H9 (cell line): ENCODE results near the gene WWC2. TPM values are rescaled to one million over a fixed set of nuclear protein-coding genes. Genes with fewer than 3 reads are reported as not detected.

ENCODE experiments used
- DNase-seq: peaks from one replicate; pipeline ENCODE4 v3.0.0-alpha.2; 2017
- H2AFZ ChIP-seq: one replicate; pipeline ENCODE4 v1.6.1; 2013; ENCODE audit warnings: mild to moderate bottlenecking, low read length, control low read depth, moderate library complexity
- H2AK5ac ChIP-seq: 2 replicates; pipeline ENCODE4 v1.6.1; 2013; ENCODE audit warnings: low read length, control low read depth, mixed read lengths; ENCODE audit not compliant: insufficient read length
- H2BK120ac ChIP-seq: one replicate; pipeline ENCODE4 v1.6.1; 2013; ENCODE audit warnings: low read depth, mild to moderate bottlenecking, low read length, control low read depth, inconsistent platforms; ENCODE audit not compliant: poor library complexity, severe bottlenecking
- H2BK12ac ChIP-seq: 2 replicates; pipeline ENCODE4 v1.6.1; 2013; ENCODE audit warnings: low read length, control low read depth, mixed read lengths, low read depth; ENCODE audit not compliant: insufficient read length
- H2BK15ac ChIP-seq: 2 replicates; pipeline ENCODE4 v1.6.1; 2013; ENCODE audit warnings: low read depth, low read length, control low read depth
- H2BK20ac ChIP-seq: one replicate; pipeline ENCODE4 v1.6.1; 2013; ENCODE audit warnings: low read depth, mild to moderate bottlenecking, low read length, control low read depth, inconsistent platforms; ENCODE audit not compliant: poor library complexity, severe bottlenecking
- H2BK5ac ChIP-seq: 2 replicates; pipeline ENCODE4 v1.6.1; 2013; ENCODE audit warnings: low read length, control low read depth, mixed read lengths; ENCODE audit not compliant: insufficient read length
- H3K14ac ChIP-seq: 2 replicates; pipeline ENCODE4 v1.6.1; 2013; ENCODE audit warnings: low read length, control low read depth; ENCODE audit not compliant: insufficient read depth
- H3K18ac ChIP-seq: 2 replicates; pipeline ENCODE4 v1.6.1; 2013; ENCODE audit warnings: low read depth, mild to moderate bottlenecking, mixed read lengths, low read length, control low read depth; ENCODE audit not compliant: insufficient read length
- H3K23ac ChIP-seq: 2 replicates; pipeline ENCODE4 v1.6.1; 2013; ENCODE audit warnings: low read length, control low read depth, mixed read lengths, low read depth; ENCODE audit not compliant: insufficient read length
- H3K23me2 ChIP-seq: 2 replicates; pipeline ENCODE4 v1.6.1; 2013; ENCODE audit warnings: low read depth, mild to moderate bottlenecking, mixed read lengths, low read length, control low read depth; ENCODE audit not compliant: insufficient read length, poor library complexity, severe bottlenecking
- H3K27ac ChIP-seq: 2 replicates; pipeline ENCODE4 v1.5.1; 2013; ENCODE audit warnings: low read length, control low read depth, mixed read lengths, low read depth; ENCODE audit not compliant: insufficient read length
- H3K27me3 ChIP-seq: 2 replicates; pipeline ENCODE4 v1.6.1; 2013; ENCODE audit warnings: low read length, control low read depth, inconsistent platforms; ENCODE audit not compliant: insufficient read depth
- H3K4ac ChIP-seq: 2 replicates; pipeline ENCODE4 v1.6.1; 2013; ENCODE audit warnings: low read depth, mild to moderate bottlenecking, control low read depth, inconsistent platforms, low read length, moderate library complexity
- H3K4me1 ChIP-seq: 2 replicates; pipeline ENCODE4 v1.6.1; 2013; ENCODE audit warnings: low read length, control low read depth, inconsistent platforms; ENCODE audit not compliant: insufficient read depth
- H3K4me2 ChIP-seq: 2 replicates; pipeline ENCODE4 v1.6.1; 2013; ENCODE audit warnings: low read length, control low read depth, mixed read lengths; ENCODE audit not compliant: insufficient read length, insufficient read depth
- H3K56ac ChIP-seq: 2 replicates; pipeline ENCODE4 v1.6.1; 2013; ENCODE audit warnings: low read depth, mild to moderate bottlenecking, mixed read lengths, low read length, control low read depth; ENCODE audit not compliant: insufficient read length
- H3K79me1 ChIP-seq: 2 replicates; pipeline ENCODE4 v1.6.1; 2013; ENCODE audit warnings: low read depth, mild to moderate bottlenecking, moderate library complexity, low read length, control low read depth, inconsistent platforms; ENCODE audit not compliant: insufficient read depth, poor library complexity, severe bottlenecking
- H3K79me2 ChIP-seq: 2 replicates; pipeline ENCODE4 v1.6.1; 2013; ENCODE audit warnings: low read length, control low read depth, inconsistent platforms; ENCODE audit not compliant: insufficient read depth
- H3K9ac ChIP-seq: 2 replicates; pipeline ENCODE4 v1.6.1; 2013; ENCODE audit warnings: low read length, control low read depth, mixed read lengths; ENCODE audit not compliant: insufficient read length; ENCODE audit errors: extremely low read depth
- H3K9me3 ChIP-seq: one replicate; pipeline ENCODE4 v1.6.1; 2013; ENCODE audit warnings: low read depth, low read length, inconsistent platforms; ENCODE audit not compliant: control insufficient read depth
- H3T11ph ChIP-seq: one replicate; pipeline ENCODE4 v1.6.1; 2013; ENCODE audit warnings: mild to moderate bottlenecking, low read length, control low read depth, inconsistent platforms
- H4K20me1 ChIP-seq: one replicate; pipeline ENCODE4 v1.6.1; 2013; ENCODE audit not compliant: control insufficient read depth, insufficient read length, insufficient read depth
- H4K5ac ChIP-seq: 2 replicates; pipeline ENCODE4 v1.6.1; 2013; ENCODE audit warnings: low read depth, mild to moderate bottlenecking, mixed read lengths, low read length, control low read depth; ENCODE audit not compliant: insufficient read length
- H4K8ac ChIP-seq: replicated peaks from 2 replicates; pipeline ENCODE4 v1.6.1; 2013; ENCODE audit warnings: low read length, control low read depth, mixed read lengths, low read depth; ENCODE audit not compliant: insufficient read length
- H4K91ac ChIP-seq: 2 replicates; pipeline ENCODE4 v1.6.1; 2013; ENCODE audit warnings: low read depth, mild to moderate bottlenecking, moderate library complexity, mixed read lengths, low read length, control low read depth; ENCODE audit not compliant: insufficient read length
- H3K27ac Mint-ChIP-seq, 3 experiments: 2 replicates in 2 of 3; 3 replicates in 1 of 3; pipeline ENCODE4 v1.8.0; 2020 to 2021; ENCODE audit warnings: mixed read lengths in 3 of 3, mild to moderate bottlenecking in 1 of 3, moderate library complexity in 1 of 3
- H3K27me3 Mint-ChIP-seq: 2 replicates; pipeline ENCODE4 v1.8.0; 2021; ENCODE audit warnings: low read depth, mild to moderate bottlenecking, moderate library complexity, mixed read lengths
- H3K36me3 Mint-ChIP-seq, 3 experiments: 2 replicates in 2 of 3; 3 replicates in 1 of 3; pipeline ENCODE4 v1.8.0; 2020 to 2021; ENCODE audit warnings: low read depth in 3 of 3, mixed read lengths in 3 of 3; ENCODE audit not compliant: insufficient read depth in 1 of 3
- H3K4me1 Mint-ChIP-seq, 2 experiments: 2 replicates each; pipeline ENCODE4 v1.8.0; 2020; ENCODE audit warnings: mixed read lengths in 2 of 2
- H3K4me3 Mint-ChIP-seq, 2 experiments: 2 replicates in 1 of 2; 3 replicates in 1 of 2; pipeline ENCODE4 v1.8.0; 2020 to 2021; ENCODE audit warnings: mild to moderate bottlenecking in 2 of 2, mixed read lengths in 2 of 2, moderate library complexity in 1 of 2
- H3K9me3 Mint-ChIP-seq, 2 experiments: 2 replicates in 1 of 2; 3 replicates in 1 of 2; pipeline ENCODE4 v1.8.0; 2020; ENCODE audit warnings: mild to moderate bottlenecking in 2 of 2, mixed read lengths in 2 of 2, moderate library complexity in 1 of 2
- WGBS: extraction: QIAGEN DNeasy Blood & Tissue Kit; methylation state at CpG from one replicate; pipeline ENCODE4 v1.1.7; 2013; ENCODE audit warnings: missing lambda C conversion rate, low lambda C conversion rate, mixed read lengths; ENCODE audit not compliant: insufficient read length; ENCODE audit errors: extremely low coverage; 5-methylcytosine and 5-hydroxymethylcytosine counted together
- total RNA-seq: library from RNA; stranded (reverse); gene quantifications from 2 replicates; pipeline ENCODE4 v1.2.1, GENCODE V29; 2021
- TF ChIP-seq, protein P1 (sequence below): fragments of 200-600 bp; sonication (generic); conservative IDR thresholded peaks from 3 replicates; pipeline ENCODE4 v1.8.0; 2021; ENCODE audit warnings: antibody characterized with exemption, mild to moderate bottlenecking

Gene WWC2
- total RNA-seq, 1 experiment from 2014 or later: 106 TPM

GRCh38 chr4:183095199-183095512, 3.9 kb upstream of the WWC2 start:
- H3K9me3 Mint-ChIP-seq: peaks cover 0 to 2% of the 10 kb centered on the region in 2 experiments; a peak in 1 of 5 replicates
- Histone ChIP-seq H2BK15ac (no peak overlapping the region), H4K5ac (no peak overlapping the region), H4K91ac (no peak overlapping the region), H2BK5ac (no peak overlapping the region), H2BK20ac (no peak overlapping the region), H3K79me2 (peaks cover 4% of the 10 kb centered on the region; the same call in 1 of the 2 replicates), H3T11ph (no peak overlapping the region), H3K4me2 (no peak overlapping the region), H3K23me2 (peaks cover 14% of the 10 kb centered on the region), H4K8ac (no peak overlapping the region), H2AK5ac (no peak overlapping the region), H4K20me1 (no peaks in the 10 kb centered on the region), H3K56ac (no peak overlapping the region), H3K27me3 (no peaks in the 10 kb centered on the region), H3K14ac (no peak overlapping the region), H3K9ac (no peak overlapping the region), H3K79me1 (no peaks in the 10 kb centered on the region), H3K23ac (no peak overlapping the region), H2BK12ac (no peak overlapping the region), H3K9me3 (no peaks in the 10 kb centered on the region), H3K27ac (no peak overlapping the region), H3K18ac (no peak overlapping the region), H2BK120ac (no peak overlapping the region), H3K4me1 (0 out of 2 replicates have a peak, but pooled peaks cover 6% of the 10 kb centered on the region), H3K4ac (no peak overlapping the region), H2AFZ (no peak overlapping the region)
- H3K4me1 Mint-ChIP-seq: peaks cover 16 to 23% of the 10 kb centered on the region in 2 experiments
- no CpG with 5 or more reads among the region's 1 CpG for WGBS
- H3K27me3 Mint-ChIP-seq: no peaks in the 10 kb centered on the region
- no peak overlapping the region for H3K4me3 Mint-ChIP-seq
- TF ChIP-seq, protein P1, sequence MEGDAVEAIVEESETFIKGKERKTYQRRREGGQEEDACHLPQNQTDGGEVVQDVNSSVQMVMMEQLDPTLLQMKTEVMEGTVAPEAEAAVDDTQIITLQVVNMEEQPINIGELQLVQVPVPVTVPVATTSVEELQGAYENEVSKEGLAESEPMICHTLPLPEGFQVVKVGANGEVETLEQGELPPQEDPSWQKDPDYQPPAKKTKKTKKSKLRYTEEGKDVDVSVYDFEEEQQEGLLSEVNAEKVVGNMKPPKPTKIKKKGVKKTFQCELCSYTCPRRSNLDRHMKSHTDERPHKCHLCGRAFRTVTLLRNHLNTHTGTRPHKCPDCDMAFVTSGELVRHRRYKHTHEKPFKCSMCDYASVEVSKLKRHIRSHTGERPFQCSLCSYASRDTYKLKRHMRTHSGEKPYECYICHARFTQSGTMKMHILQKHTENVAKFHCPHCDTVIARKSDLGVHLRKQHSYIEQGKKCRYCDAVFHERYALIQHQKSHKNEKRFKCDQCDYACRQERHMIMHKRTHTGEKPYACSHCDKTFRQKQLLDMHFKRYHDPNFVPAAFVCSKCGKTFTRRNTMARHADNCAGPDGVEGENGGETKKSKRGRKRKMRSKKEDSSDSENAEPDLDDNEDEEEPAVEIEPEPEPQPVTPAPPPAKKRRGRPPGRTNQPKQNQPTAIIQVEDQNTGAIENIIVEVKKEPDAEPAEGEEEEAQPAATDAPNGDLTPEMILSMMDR: no peak
- H3K36me3 Mint-ChIP-seq: peaks cover 0 to 3% (median 0%) of the 10 kb centered on the region in 3 experiments; a peak in 2 of 7 replicates
- DNase-seq: no peak
- H3K27ac Mint-ChIP-seq: peak overlapping the region in 1 of 3 experiments; percentile 13; a peak in 1 of 7 replicates
